ENCODE data around the gene COL25A1.

GRCh38 chr4:108793415-108793814 lies 509.0 kb downstream of the COL25A1 start:
- TF ChIP-seq, protein P1, sequence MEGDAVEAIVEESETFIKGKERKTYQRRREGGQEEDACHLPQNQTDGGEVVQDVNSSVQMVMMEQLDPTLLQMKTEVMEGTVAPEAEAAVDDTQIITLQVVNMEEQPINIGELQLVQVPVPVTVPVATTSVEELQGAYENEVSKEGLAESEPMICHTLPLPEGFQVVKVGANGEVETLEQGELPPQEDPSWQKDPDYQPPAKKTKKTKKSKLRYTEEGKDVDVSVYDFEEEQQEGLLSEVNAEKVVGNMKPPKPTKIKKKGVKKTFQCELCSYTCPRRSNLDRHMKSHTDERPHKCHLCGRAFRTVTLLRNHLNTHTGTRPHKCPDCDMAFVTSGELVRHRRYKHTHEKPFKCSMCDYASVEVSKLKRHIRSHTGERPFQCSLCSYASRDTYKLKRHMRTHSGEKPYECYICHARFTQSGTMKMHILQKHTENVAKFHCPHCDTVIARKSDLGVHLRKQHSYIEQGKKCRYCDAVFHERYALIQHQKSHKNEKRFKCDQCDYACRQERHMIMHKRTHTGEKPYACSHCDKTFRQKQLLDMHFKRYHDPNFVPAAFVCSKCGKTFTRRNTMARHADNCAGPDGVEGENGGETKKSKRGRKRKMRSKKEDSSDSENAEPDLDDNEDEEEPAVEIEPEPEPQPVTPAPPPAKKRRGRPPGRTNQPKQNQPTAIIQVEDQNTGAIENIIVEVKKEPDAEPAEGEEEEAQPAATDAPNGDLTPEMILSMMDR (IDR thresholded peaks at IDR 0.05), result no peak
- TF ChIP-seq REST (IDR thresholded peaks at IDR 0.05; ENCODE audit: insufficient read depth in 1 of 2, low read depth in 2 of 2, low read length in 1 of 2), result no peak

All from Panc1 (cell line).